NT2/D1 (cell line): ENCODE measurements around the gene PDZD8.

Source experiments
- DNase-seq: peaks from one replicate; pipeline ENCODE4 v3.0.0-alpha.2; 2011; ENCODE audit warnings: low read depth, low spot score
- H3K27me3 ChIP-seq: 2 replicates; pipeline ENCODE4 v1.6.0; 2011; ENCODE audit warnings: mild to moderate bottlenecking; ENCODE audit not compliant: insufficient read length, insufficient read depth
- H3K36me3 ChIP-seq: 2 replicates; pipeline ENCODE4 v1.6.1; 2011; ENCODE audit warnings: mild to moderate bottlenecking, low read length, mixed read lengths; ENCODE audit not compliant: insufficient read depth, insufficient read length
- H3K4me1 ChIP-seq: 2 replicates; pipeline ENCODE4 v1.5.1; 2011; ENCODE audit not compliant: insufficient read depth, insufficient read length
- H3K4me3 ChIP-seq: 2 replicates; pipeline ENCODE4 v1.5.1; 2011; ENCODE audit warnings: low read depth; ENCODE audit not compliant: insufficient read length
- H3K9ac ChIP-seq: 2 replicates; pipeline ENCODE4 v1.6.0; 2011; ENCODE audit warnings: low read depth; ENCODE audit not compliant: insufficient read length
- H3K9me3 ChIP-seq: 2 replicates; pipeline ENCODE4 v1.5.1; 2011; ENCODE audit warnings: mild to moderate bottlenecking, low read length; ENCODE audit not compliant: insufficient read depth
- SUZ12 ChIP-seq: IDR thresholded peaks from 2 replicates; pipeline ENCODE4 v1.6.1; 2011; ENCODE audit not compliant: insufficient read length, insufficient read depth; ENCODE audit errors: extremely low read depth
- YY1 ChIP-seq: IDR thresholded peaks from 2 replicates; pipeline ENCODE4 v1.6.1; 2011; ENCODE audit not compliant: insufficient read length, insufficient read depth
- ZNF274 ChIP-seq: IDR thresholded peaks from 2 replicates; pipeline ENCODE4 v1.6.1; 2011; ENCODE audit warnings: mild to moderate bottlenecking, low read depth, low read length

PDZD8 gene

GRCh38 chr10:117365612-117366011 is 9.6 kb downstream of the PDZD8 start:
- DNase-seq, result no peak
- no peaks in the 10 kb centered on the region for H3K36me3 ChIP-seq
- TF ChIP-seq YY1, result no peak
- TF ChIP-seq ZNF274, result no peak
- no peak for TF ChIP-seq SUZ12
- no peaks in the 10 kb centered on the region for H3K9me3 ChIP-seq
- no peaks in the 10 kb centered on the region for H3K4me1 ChIP-seq
- no peak overlapping the region for H3K9ac ChIP-seq
- H3K27me3 ChIP-seq, result no peaks in the 10 kb centered on the region
- H3K4me3 ChIP-seq, result no peak overlapping the region

- no peaks in the 10 kb centered on the region for H3K27me3 ChIP-seq
- H3K36me3 ChIP-seq, result no peaks in the 10 kb centered on the region
- no peak overlapping the region for H3K4me3 ChIP-seq
- H3K4me1 ChIP-seq, result no peaks in the 10 kb centered on the region
- no peak for DNase-seq
- no peak for TF ChIP-seq SUZ12
- no peak for TF ChIP-seq YY1
- no peaks in the 10 kb centered on the region for H3K9me3 ChIP-seq
- no peak overlapping the region for H3K9ac ChIP-seq
Observed at GRCh38 chr10:117364110-117364960, 10.9 kb downstream of the PDZD8 start.

GRCh38 chr10:117363028-117363427 is 12.2 kb downstream of the PDZD8 start:
- Histone ChIP-seq H3K9ac (no peak overlapping the region), H3K36me3 (peaks cover 2% of the 10 kb centered on the region), H3K4me1 (no peaks in the 10 kb centered on the region), H3K27me3 (no peaks in the 10 kb centered on the region), H3K4me3 (no peak overlapping the region), H3K9me3 (no peaks in the 10 kb centered on the region)
- no peak for DNase-seq
- TF ChIP-seq ZNF274 (no peak), YY1 (no peak), SUZ12 (no peak)

DNA sequence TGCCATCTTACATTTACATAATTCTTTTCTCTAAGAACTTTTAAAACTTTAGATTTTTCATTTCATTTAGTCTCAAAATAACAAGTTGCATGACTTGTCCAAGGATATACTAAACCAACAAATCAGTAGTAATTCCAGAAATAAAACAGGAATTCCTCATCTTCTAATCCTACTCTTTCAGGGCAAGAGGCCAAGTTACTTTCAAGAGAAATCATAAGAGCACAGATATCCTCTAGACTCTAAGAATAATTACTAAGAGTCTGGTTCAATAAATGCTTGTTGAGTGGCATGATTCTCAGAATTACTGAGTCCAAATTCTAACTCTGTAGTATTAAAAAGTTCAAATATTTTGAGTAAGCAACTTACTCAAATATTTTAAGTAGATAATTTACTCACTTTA is 12.9 kb downstream of the PDZD8 start:
- no peak for TF ChIP-seq SUZ12
- TF ChIP-seq ZNF274, result no peak
- TF ChIP-seq YY1, result no peak
- no peak for DNase-seq
- Histone ChIP-seq H3K27me3 (no peaks in the 10 kb centered on the region), H3K4me1 (no peaks in the 10 kb centered on the region), H3K9me3 (no peaks in the 10 kb centered on the region), H3K36me3 (peaks cover 2% of the 10 kb centered on the region), H3K9ac (no peak overlapping the region), H3K4me3 (no peak overlapping the region)

GRCh38 chr10:117360994-117361667 is 14.1 kb downstream of the PDZD8 start:
- TF ChIP-seq YY1, result no peak
- no peak for TF ChIP-seq ZNF274
- no peak for TF ChIP-seq SUZ12
- no peak overlapping the region for H3K9ac ChIP-seq
- DNase-seq, result no peak
- no peaks in the 10 kb centered on the region for H3K9me3 ChIP-seq
- no peaks in the 10 kb centered on the region for H3K4me1 ChIP-seq
- no peak overlapping the region for H3K4me3 ChIP-seq
- peaks cover 2% of the 10 kb centered on the region for H3K36me3 ChIP-seq
- H3K27me3 ChIP-seq, result no peaks in the 10 kb centered on the region

DNA sequence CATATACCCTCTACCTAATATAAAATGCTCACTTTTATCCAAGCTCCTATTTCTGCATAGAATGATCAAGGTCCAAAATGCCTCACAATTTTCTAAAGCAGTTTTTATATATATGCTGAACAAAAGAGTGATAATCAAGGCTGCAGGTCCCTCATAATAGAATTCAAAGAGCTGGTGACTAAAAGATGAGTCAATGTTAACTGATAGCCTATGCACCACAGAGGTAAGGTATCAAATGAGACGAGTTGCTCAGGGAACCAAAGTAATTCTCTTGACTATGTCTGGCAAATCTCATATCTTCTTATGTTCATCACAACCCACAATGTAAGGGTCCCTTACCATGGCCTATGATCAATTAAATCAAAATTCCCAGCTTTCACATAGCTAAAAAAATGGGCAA is 15.2 kb downstream of the PDZD8 start:
- no peak overlapping the region for H3K4me3 ChIP-seq
- H3K27me3 ChIP-seq, result no peaks in the 10 kb centered on the region
- no peaks in the 10 kb centered on the region for H3K9me3 ChIP-seq
- H3K36me3 ChIP-seq, result peaks cover 2% of the 10 kb centered on the region
- H3K9ac ChIP-seq, result no peak overlapping the region
- no peak for DNase-seq
- TF ChIP-seq YY1 (no peak), ZNF274 (no peak), SUZ12 (no peak)
- no peaks in the 10 kb centered on the region for H3K4me1 ChIP-seq

DNA sequence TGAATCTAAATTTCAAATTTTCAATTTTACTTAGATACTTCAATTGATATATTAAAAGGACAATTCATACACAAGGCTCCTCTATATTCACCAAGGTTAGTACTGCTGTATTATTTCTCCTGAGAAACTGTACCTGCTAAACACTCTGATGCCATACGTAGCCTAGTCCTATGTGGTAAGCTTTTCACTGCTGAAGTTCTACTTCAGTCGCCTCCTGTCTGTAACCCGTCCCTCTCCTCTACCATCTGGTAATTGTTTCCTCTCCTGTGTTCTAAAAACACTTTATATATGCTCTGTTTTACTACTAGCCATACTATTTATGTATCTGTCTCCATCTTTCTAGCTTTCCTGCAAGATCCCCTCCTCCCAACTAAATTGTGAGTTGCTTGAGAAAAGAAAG is 20.2 kb downstream of the PDZD8 start:
- no peak for DNase-seq
- H3K4me3 ChIP-seq, result no peak overlapping the region
- H3K9me3 ChIP-seq, result no peaks in the 10 kb centered on the region
- no peak overlapping the region for H3K9ac ChIP-seq
- H3K27me3 ChIP-seq, result no peaks in the 10 kb centered on the region
- TF ChIP-seq YY1 (no peak), SUZ12 (no peak), ZNF274 (no peak)
- no peaks in the 10 kb centered on the region for H3K4me1 ChIP-seq
- H3K36me3 ChIP-seq, result peaks cover 2% of the 10 kb centered on the region
